Measurements from ENCODE around the gene NRXN3. TPM values are rescaled to one million over a fixed set of nuclear protein-coding genes. Genes with fewer than 3 reads are reported as not detected.

Gene NRXN3
- total and polyA plus RNA-seq, 2 donors (not counting 1 experiment from before 2014, with no cell fraction given) = not detected

- TF ChIP-seq EZH2 (IDR thresholded peaks at IDR 0.05; ENCODE audit: borderline replicate concordance, insufficient read depth, low read depth, low read length, poor library complexity, severe bottlenecking) (no peak), CTCF (IDR thresholded peaks at IDR 0.05) (no peak)
- intact Hi-C loops (cut with micrococcal nuclease) = no loop called here
- ATAC-seq (ENCODE audit: low read depth) (no peak), DNase-seq (no peak)
- Mint-ChIP-seq H3K4me1 (no peaks in the 10 kb centered on the region), H3K4me3 (no peak overlapping the region), H3K9me3 (ENCODE audit: insufficient read depth) (peaks cover 2% of the 10 kb centered on the region), H3K27me3 (peaks cover 4% of the 10 kb centered on the region), H3K27ac (no peak overlapping the region)
- H3K9ac ChIP-seq (ENCODE audit: low read length) = no peak overlapping the region
- ChIA-PET POLR2A (no interaction called here), CTCF (no interaction called here)
- H3K27ac ChIP-seq (ENCODE audit: low read length in 2 of 2) = no peak overlapping the region
- no peak overlapping the region for H3K4me2 ChIP-seq (replicated peaks; ENCODE audit: low read depth, low read length, poor library complexity, severe bottlenecking)
- no peaks in the 10 kb centered on the region for H3K79me2 ChIP-seq (ENCODE audit: control insufficient read depth, insufficient read depth, low read length)
- no peak overlapping the region for H2AFZ ChIP-seq (ENCODE audit: insufficient read depth, low read depth, low read length, poor library complexity, severe bottlenecking)
- H3K4me3 ChIP-seq (ENCODE audit: control extremely low read depth in 1 of 5, extremely low read depth in 1 of 5, insufficient read depth in 1 of 5, low read depth in 2 of 5, low read length in 4 of 5) = no peak overlapping the region
- H4K20me1 ChIP-seq (ENCODE audit: control insufficient read depth, insufficient read depth, low read length, poor library complexity, severe bottlenecking) = no peaks in the 10 kb centered on the region
- H3K4me1 ChIP-seq (ENCODE audit: control insufficient read depth in 2 of 2, insufficient read depth in 2 of 2, low read length in 2 of 2) = no peaks in the 10 kb centered on the region
- H3K36me3 ChIP-seq (replicated peaks in 1 of 2; ENCODE audit: control extremely low read depth in 1 of 2, control insufficient read depth in 1 of 2, extremely low read depth in 1 of 2, insufficient read depth in 2 of 2, low read length in 1 of 2) = no peaks in the 10 kb centered on the region
- peaks cover 0 to 8% (median 0%) of the 10 kb centered on the region in 3 donors for H3K9me3 ChIP-seq (ENCODE audit: control extremely low read depth in 1 of 3, control insufficient read depth in 2 of 3, insufficient read depth in 1 of 3, low read length in 2 of 3)
- no peaks in the 10 kb centered on the region for H3K27me3 ChIP-seq (replicated peaks in 1 of 4; ENCODE audit: control extremely low read depth in 1 of 4, control insufficient read depth in 3 of 4, insufficient read depth in 4 of 4, low read length in 3 of 4)
These were observed 715.7 kb downstream of the NRXN3 start for GRCh38 chr14:78885884-78886283.

- ATAC-seq (ENCODE audit: low read depth) = no peak
- no peaks in the 10 kb centered on the region for H4K20me1 ChIP-seq (ENCODE audit: control insufficient read depth, insufficient read depth, low read length, poor library complexity, severe bottlenecking)
- no peaks in the 10 kb centered on the region for H3K4me1 Mint-ChIP-seq
- intact Hi-C loops (cut with micrococcal nuclease) = no loop called here
- CTCF ChIA-PET = no interaction called here
- H3K27ac Mint-ChIP-seq = no peak overlapping the region
- POLR2A ChIA-PET = no interaction called here
- H3K9ac ChIP-seq (ENCODE audit: low read length) = no peak overlapping the region
- no peaks in the 10 kb centered on the region for H3K9me3 ChIP-seq (ENCODE audit: control extremely low read depth in 1 of 3, control insufficient read depth in 2 of 3, insufficient read depth in 1 of 3, low read length in 2 of 3)
- H3K36me3 ChIP-seq (replicated peaks in 1 of 2; ENCODE audit: control extremely low read depth in 1 of 2, control insufficient read depth in 1 of 2, extremely low read depth in 1 of 2, insufficient read depth in 2 of 2, low read length in 1 of 2) = no peaks in the 10 kb centered on the region
- H3K4me3 ChIP-seq (ENCODE audit: control extremely low read depth in 1 of 5, extremely low read depth in 1 of 5, insufficient read depth in 1 of 5, low read depth in 2 of 5, low read length in 4 of 5) = no peak overlapping the region
- no peak overlapping the region for H3K4me2 ChIP-seq (replicated peaks; ENCODE audit: low read depth, low read length, poor library complexity, severe bottlenecking)
- no peaks in the 10 kb centered on the region for H3K4me1 ChIP-seq (ENCODE audit: control insufficient read depth in 2 of 2, insufficient read depth in 2 of 2, low read length in 2 of 2)
- H3K27me3 Mint-ChIP-seq = no peaks in the 10 kb centered on the region
- no peaks in the 10 kb centered on the region for H3K27me3 ChIP-seq (replicated peaks in 1 of 4; ENCODE audit: control extremely low read depth in 1 of 4, control insufficient read depth in 3 of 4, insufficient read depth in 4 of 4, low read length in 3 of 4)
- no peak overlapping the region for H3K27ac ChIP-seq (ENCODE audit: low read length in 2 of 2)
- 60% methylated on average over 1 of the region's 2 CpGs for WGBS (ENCODE audit: insufficient coverage)
- no peaks in the 10 kb centered on the region for H3K79me2 ChIP-seq (ENCODE audit: control insufficient read depth, insufficient read depth, low read length)
- H3K9me3 Mint-ChIP-seq (ENCODE audit: insufficient read depth) = no peaks in the 10 kb centered on the region
- DNase-seq = no peak
- no peak for TF ChIP-seq EZH2 (IDR thresholded peaks at IDR 0.05; ENCODE audit: borderline replicate concordance, insufficient read depth, low read depth, low read length, poor library complexity, severe bottlenecking)
- no peak for TF ChIP-seq CTCF (IDR thresholded peaks at IDR 0.05)
- H2AFZ ChIP-seq (ENCODE audit: insufficient read depth, low read depth, low read length, poor library complexity, severe bottlenecking) = no peak overlapping the region
- no peak overlapping the region for H3K4me3 Mint-ChIP-seq
These were observed 727.3 kb downstream of the NRXN3 start for GRCh38 chr14:78897443-78897842.
